ENCODE results near the gene GFER. TPM values are rescaled to one million over a fixed set of nuclear protein-coding genes. Genes with fewer than 3 reads are reported as not detected.
A peak's percentile ranks its signal among the peaks of the same experiment; 100 is the strongest.

The GFER gene
- total RNA-seq, 1 donor from 2014 or later: 23.1 TPM

DNA sequence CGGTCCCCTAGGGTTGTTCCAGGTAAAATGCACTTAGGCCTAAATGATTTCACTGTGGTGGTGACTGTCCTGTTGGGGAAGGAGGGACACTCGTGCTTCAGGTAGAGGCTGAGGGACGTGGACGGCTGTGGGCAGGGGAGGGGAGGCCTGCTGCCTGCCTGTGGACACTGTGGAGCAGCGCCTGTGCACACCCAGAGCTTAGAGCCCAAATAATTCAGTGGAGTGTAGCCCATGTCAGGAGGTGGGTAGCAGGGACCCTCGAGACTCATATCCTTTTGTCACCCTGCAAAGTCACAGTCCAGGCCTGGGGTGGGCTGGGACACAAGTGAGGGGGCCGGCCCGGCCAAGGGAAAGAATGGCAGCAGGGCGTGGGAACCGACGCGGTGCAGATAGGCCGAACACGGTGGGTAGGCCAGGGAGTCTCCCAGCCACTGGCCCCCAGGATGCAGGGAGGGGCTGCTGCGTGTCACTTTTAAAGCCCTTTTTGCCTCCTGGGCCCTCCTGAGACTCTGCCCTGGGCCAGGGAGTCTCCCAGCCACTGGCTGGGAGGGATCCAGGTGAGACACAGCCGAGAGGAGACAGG, 42.0 kb downstream of the GFER start:
- no peak for ATAC-seq
- Histone ChIP-seq H3K27me3 (peaks cover 10% of the 10 kb centered on the region), H3K9me3 (no peaks in the 10 kb centered on the region), H3K36me3 (peaks cover 15% of the 10 kb centered on the region), H3K4me1 (peaks cover 46% of the 10 kb centered on the region), H3K27ac (peak overlapping the region; percentile 67), H3K4me3 (peak overlapping the region; percentile 52)
- DNase-seq: no peak
- TF ChIP-seq, protein P1, sequence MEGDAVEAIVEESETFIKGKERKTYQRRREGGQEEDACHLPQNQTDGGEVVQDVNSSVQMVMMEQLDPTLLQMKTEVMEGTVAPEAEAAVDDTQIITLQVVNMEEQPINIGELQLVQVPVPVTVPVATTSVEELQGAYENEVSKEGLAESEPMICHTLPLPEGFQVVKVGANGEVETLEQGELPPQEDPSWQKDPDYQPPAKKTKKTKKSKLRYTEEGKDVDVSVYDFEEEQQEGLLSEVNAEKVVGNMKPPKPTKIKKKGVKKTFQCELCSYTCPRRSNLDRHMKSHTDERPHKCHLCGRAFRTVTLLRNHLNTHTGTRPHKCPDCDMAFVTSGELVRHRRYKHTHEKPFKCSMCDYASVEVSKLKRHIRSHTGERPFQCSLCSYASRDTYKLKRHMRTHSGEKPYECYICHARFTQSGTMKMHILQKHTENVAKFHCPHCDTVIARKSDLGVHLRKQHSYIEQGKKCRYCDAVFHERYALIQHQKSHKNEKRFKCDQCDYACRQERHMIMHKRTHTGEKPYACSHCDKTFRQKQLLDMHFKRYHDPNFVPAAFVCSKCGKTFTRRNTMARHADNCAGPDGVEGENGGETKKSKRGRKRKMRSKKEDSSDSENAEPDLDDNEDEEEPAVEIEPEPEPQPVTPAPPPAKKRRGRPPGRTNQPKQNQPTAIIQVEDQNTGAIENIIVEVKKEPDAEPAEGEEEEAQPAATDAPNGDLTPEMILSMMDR (IDR thresholded peaks at IDR 0.05): no peak
- intact Hi-C loops (cut with DNase I): no loop called here

DNA sequence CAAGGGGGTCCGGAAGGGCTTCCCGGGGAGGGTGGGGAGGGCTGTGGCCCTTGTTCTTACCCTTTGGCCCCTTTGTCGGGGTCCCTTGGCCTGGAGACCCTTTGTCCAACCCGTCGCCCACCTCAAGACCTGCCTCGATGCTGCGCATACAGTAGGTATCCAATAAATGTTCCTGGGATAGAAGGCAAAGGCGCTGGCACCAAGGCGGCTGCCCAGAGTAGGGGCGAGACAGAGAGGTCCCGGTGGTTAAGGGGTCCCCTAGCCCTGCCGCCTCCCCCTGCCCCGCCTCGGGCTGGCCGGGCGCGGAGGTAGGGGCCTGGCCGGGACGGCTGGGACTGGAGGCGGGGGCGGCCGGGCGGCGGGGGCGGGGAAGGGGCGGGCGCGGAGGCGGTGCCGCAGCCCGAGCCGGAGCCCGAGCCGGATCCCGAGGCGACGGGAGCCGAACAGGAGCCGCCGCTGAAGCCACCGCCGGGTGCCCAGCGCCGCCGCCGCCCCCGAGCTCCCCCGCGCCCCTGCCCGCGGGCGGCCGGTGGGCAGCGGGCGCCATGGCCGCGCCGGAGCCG, 42.5 kb downstream of the GFER start, which contains the start of gene NHERF2:
Gene NHERF2, plus strand, starts transcription at position 442 of the 563 bp plus-strand sequence. Its CDS starts 104 bp downstream, at position 546.
- peaks cover 48% of the 10 kb centered on the region for H3K4me1 ChIP-seq
- H3K27me3 ChIP-seq: peaks cover 5% of the 10 kb centered on the region
- ATAC-seq (peak; percentile 24), DNase-seq (peak; percentile 77)
- peaks cover 18% of the 10 kb centered on the region for H3K36me3 ChIP-seq
- H3K9me3 ChIP-seq: no peaks in the 10 kb centered on the region
- intact Hi-C loops (cut with DNase I): no loop called here
- H3K27ac ChIP-seq: peak within 1 kb of the TSS; percentile 73
- H3K4me3 ChIP-seq: peak within 1 kb of the TSS; percentile 72
- TF ChIP-seq, protein P1 (IDR thresholded peaks at IDR 0.05): no peak

DNA sequence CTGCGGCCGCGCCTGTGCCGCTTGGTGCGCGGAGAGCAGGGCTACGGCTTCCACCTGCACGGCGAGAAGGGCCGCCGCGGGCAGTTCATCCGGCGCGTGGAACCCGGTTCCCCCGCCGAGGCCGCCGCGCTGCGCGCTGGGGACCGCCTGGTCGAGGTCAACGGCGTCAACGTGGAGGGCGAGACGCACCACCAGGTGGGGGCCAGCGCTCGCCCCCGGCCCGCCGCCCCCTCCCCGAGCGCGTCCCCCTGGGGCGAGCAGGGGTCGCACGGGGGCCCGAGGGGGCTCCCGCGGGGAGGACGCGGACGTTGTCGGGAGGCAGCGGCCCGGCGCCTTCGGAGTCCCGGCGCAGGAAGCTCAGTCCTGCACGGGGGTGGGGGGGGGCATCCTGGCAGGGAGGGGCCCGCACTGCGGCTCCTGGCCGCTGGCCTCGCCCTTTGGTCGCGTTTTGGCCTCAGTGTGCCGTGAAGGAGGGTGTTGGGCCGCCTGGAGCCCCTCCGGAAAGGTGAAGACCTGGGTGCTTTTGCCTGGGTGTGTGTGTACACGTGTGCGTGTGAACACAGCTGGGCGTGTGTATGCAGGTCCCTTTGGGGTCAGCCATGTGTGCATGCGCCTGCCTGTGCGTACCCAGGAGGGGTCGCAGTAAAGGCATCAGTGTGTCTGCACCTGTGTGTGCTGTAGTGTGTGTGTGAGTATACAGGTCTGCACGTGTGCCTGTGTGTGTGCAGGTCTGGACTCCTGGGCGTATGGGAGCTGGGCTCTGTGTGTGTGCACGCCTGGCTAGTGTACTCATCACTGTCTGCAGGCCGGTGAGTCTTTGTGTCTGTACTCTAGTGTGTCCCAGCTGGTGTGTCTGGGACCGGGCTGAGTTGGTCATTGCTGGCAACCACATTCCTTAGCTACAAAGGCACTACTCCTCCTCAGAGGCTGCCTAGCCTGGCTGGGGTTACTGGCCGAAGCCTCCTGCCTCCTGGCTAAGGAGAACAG, 43.3 kb downstream of the GFER start:
- Histone ChIP-seq H3K27me3 (no peaks in the 10 kb centered on the region), H3K4me3 (peak overlapping the region; percentile 72), H3K4me1 (peaks cover 56% of the 10 kb centered on the region), H3K27ac (peak overlapping the region; percentile 73), H3K36me3 (peaks cover 25% of the 10 kb centered on the region), H3K9me3 (no peaks in the 10 kb centered on the region)
- ATAC-seq (peak; percentile 0), DNase-seq (peak; percentile 70)
- intact Hi-C loops (cut with DNase I): no loop called here
- TF ChIP-seq, protein P1 (IDR thresholded peaks at IDR 0.05): no peak

DNA sequence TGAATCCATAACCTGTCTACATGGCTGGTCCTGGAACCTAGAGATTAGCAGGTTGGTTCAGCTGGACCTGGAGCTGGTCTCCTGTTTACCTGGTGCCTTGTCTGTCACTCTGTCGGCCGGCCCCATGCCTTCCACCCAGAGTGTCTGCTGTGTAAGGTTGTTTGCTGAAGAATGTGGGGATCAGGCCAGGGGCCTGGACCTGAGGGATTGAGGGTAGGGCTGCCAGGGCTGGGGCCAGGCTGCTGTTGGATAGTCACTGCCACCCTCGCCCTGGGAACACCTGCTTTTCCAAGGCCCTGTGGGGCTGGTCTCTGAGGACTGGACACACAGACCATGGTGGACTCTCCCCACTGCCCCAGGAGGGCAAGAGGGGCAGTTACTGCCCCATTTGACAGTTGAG, 44.2 kb downstream of the GFER start:
- no peak for ATAC-seq
- DNase-seq: no peak

DNA sequence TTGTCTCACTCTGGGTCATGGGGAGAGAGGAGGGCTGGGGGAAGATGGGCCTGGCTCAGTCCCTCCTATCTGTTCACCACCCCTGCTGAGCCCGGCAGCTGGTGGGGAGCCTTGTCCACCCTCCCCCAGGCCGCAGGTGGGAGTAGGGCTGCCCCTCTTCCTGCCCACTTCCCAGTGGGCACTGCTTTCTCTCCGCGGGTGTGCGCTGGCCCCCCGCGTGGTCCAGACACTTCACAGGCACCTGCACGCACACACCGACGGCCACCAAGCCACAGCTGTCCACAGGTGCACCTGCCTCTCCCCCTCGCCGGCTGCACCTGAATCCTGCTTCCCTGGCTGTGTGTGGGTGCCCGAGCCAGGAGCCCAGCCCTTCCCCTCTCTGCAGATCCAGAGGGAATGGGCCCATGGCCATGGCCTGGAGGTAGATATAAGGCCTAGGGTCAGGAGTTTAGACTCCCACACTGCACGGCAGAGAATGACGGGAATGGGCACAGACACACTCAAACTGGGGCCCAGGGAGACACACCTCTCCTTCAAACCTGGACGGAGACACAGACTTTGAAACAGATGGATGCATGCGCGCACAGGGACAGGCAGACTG, 44.7 kb downstream of the GFER start:
- Histone ChIP-seq H3K27ac (peak overlapping the region; percentile 73), H3K36me3 (peaks cover 26% of the 10 kb centered on the region), H3K9me3 (no peaks in the 10 kb centered on the region), H3K4me3 (peak overlapping the region; percentile 72), H3K4me1 (peaks cover 59% of the 10 kb centered on the region), H3K27me3 (no peaks in the 10 kb centered on the region)
- DNase-seq: no peak
- no peak for ATAC-seq
- intact Hi-C loops (cut with DNase I): no loop called here
- TF ChIP-seq, protein P1 (IDR thresholded peaks at IDR 0.05): no peak

More for the DNA sequence above, 44.2 kb downstream of the GFER start:
- Histone ChIP-seq H3K9me3 (no peaks in the 10 kb centered on the region), H3K4me1 (peaks cover 58% of the 10 kb centered on the region), H3K27ac (peak overlapping the region; percentile 73), H3K4me3 (peak overlapping the region; percentile 72), H3K27me3 (no peaks in the 10 kb centered on the region), H3K36me3 (peaks cover 26% of the 10 kb centered on the region)
- intact Hi-C loops (cut with DNase I): no loop called here
- TF ChIP-seq, protein P1 (IDR thresholded peaks at IDR 0.05): no peak
